ENCODE data around the gene TRIM54. TPM values are rescaled to one million over a fixed set of nuclear protein-coding genes. Genes with fewer than 3 reads are reported as not detected.
"Not testable (repeated sequence)": the region's sequence is repeated elsewhere in the genome, so short reads cannot be mapped to it uniquely, and the experiment has no call there.

TRIM54 gene
- total RNA-seq, 1 experiment from 2014 or later, result 5.5 TPM

- Histone ChIP-seq H3K36me3 (replicated peaks; ENCODE audit: control insufficient read depth, insufficient read depth, low read length) (no peaks in the 10 kb centered on the region), H3K4me3 (ENCODE audit: insufficient read depth, low read depth, low read length) (no peak overlapping the region), H3K27me3 (ENCODE audit: control insufficient read depth, insufficient read depth, low read length) (no peaks in the 10 kb centered on the region; the same call in 1 of the 2 replicates)
- no peak for DNase-seq
These were observed 2.8 kb downstream of the TRIM54 start for GRCh38 chr2:27284996-27285395.

- H3K27me3 ChIP-seq (ENCODE audit: control insufficient read depth, insufficient read depth, low read length), result no peaks in the 10 kb centered on the region; the same call in 1 of the 2 replicates
- no peak for DNase-seq
- H3K4me3 ChIP-seq (ENCODE audit: insufficient read depth, low read depth, low read length), result no peak overlapping the region
- no peaks in the 10 kb centered on the region for H3K36me3 ChIP-seq (replicated peaks; ENCODE audit: control insufficient read depth, insufficient read depth, low read length)
These were observed 3.3 kb downstream of the TRIM54 start for GRCh38 chr2:27285481-27285880.

GRCh38 chr2:27288610-27289009 lies 6.4 kb downstream of the TRIM54 start:
- no peak for DNase-seq
- no peak overlapping the region for H3K4me3 ChIP-seq (ENCODE audit: insufficient read depth, low read depth, low read length)
- H3K27me3 ChIP-seq (ENCODE audit: control insufficient read depth, insufficient read depth, low read length), result no peaks in the 10 kb centered on the region; the same call in 1 of the 2 replicates
- H3K36me3 ChIP-seq (replicated peaks; ENCODE audit: control insufficient read depth, insufficient read depth, low read length), result no peaks in the 10 kb centered on the region

- no peak overlapping the region for H3K4me3 ChIP-seq (ENCODE audit: insufficient read depth, low read depth, low read length)
- no peaks in the 10 kb centered on the region for H3K36me3 ChIP-seq (replicated peaks; ENCODE audit: control insufficient read depth, insufficient read depth, low read length)
- no peaks in the 10 kb centered on the region for H3K27me3 ChIP-seq (ENCODE audit: control insufficient read depth, insufficient read depth, low read length)
- no peak for DNase-seq
These were observed 8.3 kb downstream of the TRIM54 start for GRCh38 chr2:27290549-27290948.

- no peak overlapping the region for H3K4me3 ChIP-seq (ENCODE audit: insufficient read depth, low read depth, low read length)
- H3K36me3 ChIP-seq (replicated peaks; ENCODE audit: control insufficient read depth, insufficient read depth, low read length), result no peaks in the 10 kb centered on the region
- peak; percentile 68 for DNase-seq
- no peaks in the 10 kb centered on the region for H3K27me3 ChIP-seq (ENCODE audit: control insufficient read depth, insufficient read depth, low read length)
These were observed 9.6 kb downstream of the TRIM54 start for GRCh38 chr2:27291865-27292264.

GRCh38 chr2:27294928-27295327 lies 12.7 kb downstream of the TRIM54 start:
- no peak for DNase-seq
- Histone ChIP-seq H3K27me3 (ENCODE audit: control insufficient read depth, insufficient read depth, low read length) (no peaks in the 10 kb centered on the region), H3K36me3 (replicated peaks; ENCODE audit: control insufficient read depth, insufficient read depth, low read length) (no peaks in the 10 kb centered on the region), H3K4me3 (ENCODE audit: insufficient read depth, low read depth, low read length) (no peak overlapping the region)

GRCh38 chr2:27296481-27296880 lies 14.3 kb downstream of the TRIM54 start:
- Histone ChIP-seq H3K27me3 (ENCODE audit: control insufficient read depth, insufficient read depth, low read length) (no peaks in the 10 kb centered on the region), H3K36me3 (replicated peaks; ENCODE audit: control insufficient read depth, insufficient read depth, low read length) (no peaks in the 10 kb centered on the region), H3K4me3 (ENCODE audit: insufficient read depth, low read depth, low read length) (no peak overlapping the region)
- no peak for DNase-seq

- DNase-seq, result no peak
- no peak overlapping the region for H3K4me3 ChIP-seq (ENCODE audit: insufficient read depth, low read depth, low read length)
- no peaks in the 10 kb centered on the region for H3K36me3 ChIP-seq (replicated peaks; ENCODE audit: control insufficient read depth, insufficient read depth, low read length)
- H3K27me3 ChIP-seq (ENCODE audit: control insufficient read depth, insufficient read depth, low read length), result no peaks in the 10 kb centered on the region
These were observed 15.0 kb downstream of the TRIM54 start for GRCh38 chr2:27297195-27297594.

- no peak overlapping the region for H3K4me3 ChIP-seq (ENCODE audit: insufficient read depth, low read depth, low read length)
- DNase-seq, result no peak
- H3K36me3 ChIP-seq (replicated peaks; ENCODE audit: control insufficient read depth, insufficient read depth, low read length), result no peaks in the 10 kb centered on the region
- H3K27me3 ChIP-seq (ENCODE audit: control insufficient read depth, insufficient read depth, low read length), result no peaks in the 10 kb centered on the region
These were observed 16.3 kb downstream of the TRIM54 start for GRCh38 chr2:27298391-27299080.

- not testable (repeated sequence) for H3K36me3 ChIP-seq (replicated peaks; ENCODE audit: control insufficient read depth, insufficient read depth, low read length); DNase-seq; H3K4me3 ChIP-seq (ENCODE audit: insufficient read depth, low read depth, low read length)
- peaks cover 11% of the 10 kb centered on the region for H3K27me3 ChIP-seq (ENCODE audit: control insufficient read depth, insufficient read depth, low read length)
These were observed 18.4 kb downstream of the TRIM54 start for GRCh38 chr2:27300606-27301005.

- Histone ChIP-seq H3K36me3 (replicated peaks; ENCODE audit: control insufficient read depth, insufficient read depth, low read length) (no peaks in the 10 kb centered on the region), H3K27me3 (ENCODE audit: control insufficient read depth, insufficient read depth, low read length) (peaks cover 38% of the 10 kb centered on the region), H3K4me3 (ENCODE audit: insufficient read depth, low read depth, low read length) (no peak overlapping the region)
- peak; percentile 82 for DNase-seq
These were observed 21.1 kb downstream of the TRIM54 start for GRCh38 chr2:27303093-27304025.

GRCh38 chr2:27304488-27305240 lies 22.4 kb downstream of the TRIM54 start:
- no peak for DNase-seq
- H3K4me3 ChIP-seq (ENCODE audit: insufficient read depth, low read depth, low read length), result no peak overlapping the region
- H3K36me3 ChIP-seq (replicated peaks; ENCODE audit: control insufficient read depth, insufficient read depth, low read length), result no peaks in the 10 kb centered on the region
- peaks cover 41% of the 10 kb centered on the region for H3K27me3 ChIP-seq (ENCODE audit: control insufficient read depth, insufficient read depth, low read length)

GRCh38 chr2:27305516-27305915 lies 23.3 kb downstream of the TRIM54 start:
- H3K27me3 ChIP-seq (ENCODE audit: control insufficient read depth, insufficient read depth, low read length), result peaks cover 41% of the 10 kb centered on the region
- no peak overlapping the region for H3K4me3 ChIP-seq (ENCODE audit: insufficient read depth, low read depth, low read length)
- H3K36me3 ChIP-seq (replicated peaks; ENCODE audit: control insufficient read depth, insufficient read depth, low read length), result no peaks in the 10 kb centered on the region
- no peak for DNase-seq

GRCh38 chr2:27306136-27306535 lies 23.9 kb downstream of the TRIM54 start:
- peak; percentile 70 for DNase-seq
- Histone ChIP-seq H3K36me3 (replicated peaks; ENCODE audit: control insufficient read depth, insufficient read depth, low read length) (no peaks in the 10 kb centered on the region), H3K27me3 (ENCODE audit: control insufficient read depth, insufficient read depth, low read length) (peaks cover 41% of the 10 kb centered on the region), H3K4me3 (ENCODE audit: insufficient read depth, low read depth, low read length) (peak overlapping the region; percentile 24; the same call in 1 of the 2 replicates)
